Fibroblast of the aortic adventitia (primary cell): ENCODE results near the gene CSH2. TPM values are rescaled to one million over a fixed set of nuclear protein-coding genes. Genes with fewer than 3 reads are reported as not detected.
"Not testable (repeated sequence)": the region's sequence is repeated elsewhere in the genome, so short reads cannot be mapped to it uniquely, and the experiment has no call there.

Source experiments
- DNase-seq: peaks from one replicate; pipeline ENCODE4 v3.0.0-alpha.2; 2010; ENCODE audit warnings: low read depth
- H3K4me3 ChIP-seq: 2 replicates; pipeline ENCODE4 v1.5.1; 2011; ENCODE audit warnings: low read depth, mild to moderate bottlenecking, control low read depth, low read length, moderate library complexity
- CTCF ChIP-seq: IDR thresholded peaks from 2 replicates; pipeline ENCODE4 v1.5.1; 2011; ENCODE audit warnings: mild to moderate bottlenecking, low read length, control low read depth, inconsistent platforms; ENCODE audit not compliant: insufficient read depth
- total RNA-seq: library from RNA; depleted of rRNA; stranded (reverse); fragments of >200 nt; gene quantifications from 2 replicates; pipeline ENCODE4 v1.2.3, GENCODE V29; 2012; ENCODE audit warnings: low replicate concordance

The CSH2 gene
- total RNA-seq, 1 donor: not detected

- H3K4me3 ChIP-seq: no peak overlapping the region
- no peak for TF ChIP-seq CTCF
- no peak for DNase-seq
These were observed 41.0 kb upstream of the CSH2 start for GRCh38 chr17:63914471-63914870.

GRCh38 chr17:63911657-63912100 is 38.2 kb upstream of the CSH2 start:
- peak; percentile 22 for DNase-seq
- H3K4me3 ChIP-seq: no peak overlapping the region
- peak; percentile 81 for TF ChIP-seq CTCF

GRCh38 chr17:63911041-63911635 is 37.7 kb upstream of the CSH2 start, which contains the start of gene CSHL1:
CSHL1 (minus strand) TSS chr17:63911258; CDS start chr17:63911196, 62 bp downstream.
- no peak within 1 kb of the TSS for H3K4me3 ChIP-seq
- TF ChIP-seq CTCF: no peak
- no peak for DNase-seq

GRCh38 chr17:63910096-63910495 is 36.6 kb upstream of the CSH2 start:
- H3K4me3 ChIP-seq: no peak overlapping the region
- TF ChIP-seq CTCF: no peak
- DNase-seq: no peak

GRCh38 chr17:63909586-63909985 is 36.1 kb upstream of the CSH2 start:
- not testable (repeated sequence) for DNase-seq, H3K4me3 ChIP-seq

DNA sequence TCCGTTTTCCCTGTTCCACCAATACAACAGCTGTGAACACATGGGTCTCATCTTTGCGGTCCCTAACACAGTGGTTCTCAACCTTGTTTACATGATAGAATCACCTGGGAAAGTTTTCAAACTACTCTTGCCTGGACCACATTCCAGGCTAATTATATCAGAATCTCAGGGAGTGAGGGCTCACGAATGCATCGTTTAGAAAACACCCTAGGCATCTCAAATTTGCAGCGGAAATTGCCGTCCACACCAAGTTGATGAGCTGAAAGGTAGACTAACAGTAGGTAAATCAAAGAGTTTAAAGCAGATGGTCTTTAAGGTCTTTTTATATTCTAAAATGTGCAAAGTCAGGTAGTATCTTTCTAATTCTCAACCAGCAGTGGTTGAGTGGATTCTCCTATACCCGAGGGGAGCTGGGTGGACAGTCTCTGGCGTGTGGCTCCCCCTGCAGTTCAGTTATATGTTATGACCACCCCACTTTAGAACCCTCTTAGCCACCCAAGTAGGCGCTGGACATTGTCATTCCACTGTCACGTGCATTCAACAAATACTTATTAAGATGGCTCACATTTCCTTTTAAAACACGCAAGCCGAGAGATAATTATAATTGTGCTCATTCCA is 33.8 kb upstream of the CSH2 start:
- DNase-seq: peak; percentile 23
- TF ChIP-seq CTCF: peak; percentile 35
- not testable (repeated sequence) for H3K4me3 ChIP-seq

DNA sequence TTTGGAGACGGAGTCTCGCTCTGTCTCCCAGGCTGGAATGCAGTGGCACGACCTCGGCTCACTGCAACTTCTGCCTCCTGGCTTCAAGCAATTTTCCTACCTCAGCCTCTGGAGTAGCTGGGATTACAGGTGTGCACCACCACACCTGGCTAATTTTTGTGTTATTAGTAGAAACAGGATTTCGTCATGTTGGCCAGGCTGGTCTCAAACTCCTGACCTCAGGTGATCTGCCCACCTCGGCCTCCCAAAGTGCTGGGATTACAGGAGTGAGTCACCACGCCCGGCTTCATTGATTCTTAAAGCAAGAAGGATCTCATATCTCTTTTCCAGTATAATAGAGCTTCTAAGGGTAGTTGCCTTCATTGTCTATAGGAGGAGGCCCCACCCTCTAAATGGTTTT is 31.3 kb upstream of the CSH2 start:
- DNase-seq, H3K4me3 ChIP-seq: not testable (repeated sequence)

- DNase-seq, H3K4me3 ChIP-seq: not testable (repeated sequence)
These were observed 30.3 kb upstream of the CSH2 start for GRCh38 chr17:63903787-63904201.

GRCh38 chr17:63901971-63902370 is 28.5 kb upstream of the CSH2 start:
- not testable (repeated sequence) for H3K4me3 ChIP-seq, DNase-seq

DNA sequence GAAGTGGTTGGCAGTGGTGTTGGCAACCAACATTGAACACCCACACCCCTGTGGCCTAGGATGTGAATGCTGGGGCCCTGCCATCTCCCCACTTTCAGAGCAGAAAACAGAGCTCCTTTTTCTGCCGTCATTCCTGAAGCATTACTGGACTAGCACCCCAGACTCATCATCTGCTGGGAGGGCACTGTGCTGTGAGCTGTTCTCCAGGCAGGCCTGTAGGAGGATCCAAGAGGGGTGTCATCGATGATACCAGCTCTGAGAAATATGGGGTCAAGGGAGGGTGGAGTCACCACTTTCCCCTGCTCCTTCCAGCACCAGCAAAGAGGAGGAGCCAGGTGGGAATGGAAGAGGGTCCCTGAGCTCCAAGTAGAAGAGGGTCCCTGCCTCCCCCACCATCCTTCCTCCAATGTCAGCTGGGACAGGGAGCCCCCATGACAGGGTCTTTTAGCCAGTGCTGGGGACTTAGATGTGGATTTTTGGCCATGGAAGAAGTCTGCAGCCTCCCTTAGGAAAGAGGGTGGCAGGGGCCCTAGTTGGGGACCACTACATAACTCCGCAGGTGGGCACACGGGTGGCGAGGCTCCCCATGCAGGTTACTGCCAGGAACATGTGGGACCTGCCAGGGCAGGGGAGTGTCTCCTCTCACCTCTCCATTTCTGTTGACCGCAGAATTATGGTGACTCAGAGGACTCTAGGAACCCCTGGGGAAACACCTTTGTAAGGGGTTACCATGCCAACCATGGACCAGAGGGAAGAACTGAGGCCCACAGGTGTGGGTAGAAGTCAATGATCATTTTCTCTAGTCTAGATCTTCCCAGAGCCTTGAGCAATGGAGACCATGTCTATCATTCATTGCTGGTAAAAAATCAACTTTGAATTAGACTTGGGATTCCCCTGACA is 25.7 kb upstream of the CSH2 start:
- not testable (repeated sequence) for DNase-seq, H3K4me3 ChIP-seq

DNA sequence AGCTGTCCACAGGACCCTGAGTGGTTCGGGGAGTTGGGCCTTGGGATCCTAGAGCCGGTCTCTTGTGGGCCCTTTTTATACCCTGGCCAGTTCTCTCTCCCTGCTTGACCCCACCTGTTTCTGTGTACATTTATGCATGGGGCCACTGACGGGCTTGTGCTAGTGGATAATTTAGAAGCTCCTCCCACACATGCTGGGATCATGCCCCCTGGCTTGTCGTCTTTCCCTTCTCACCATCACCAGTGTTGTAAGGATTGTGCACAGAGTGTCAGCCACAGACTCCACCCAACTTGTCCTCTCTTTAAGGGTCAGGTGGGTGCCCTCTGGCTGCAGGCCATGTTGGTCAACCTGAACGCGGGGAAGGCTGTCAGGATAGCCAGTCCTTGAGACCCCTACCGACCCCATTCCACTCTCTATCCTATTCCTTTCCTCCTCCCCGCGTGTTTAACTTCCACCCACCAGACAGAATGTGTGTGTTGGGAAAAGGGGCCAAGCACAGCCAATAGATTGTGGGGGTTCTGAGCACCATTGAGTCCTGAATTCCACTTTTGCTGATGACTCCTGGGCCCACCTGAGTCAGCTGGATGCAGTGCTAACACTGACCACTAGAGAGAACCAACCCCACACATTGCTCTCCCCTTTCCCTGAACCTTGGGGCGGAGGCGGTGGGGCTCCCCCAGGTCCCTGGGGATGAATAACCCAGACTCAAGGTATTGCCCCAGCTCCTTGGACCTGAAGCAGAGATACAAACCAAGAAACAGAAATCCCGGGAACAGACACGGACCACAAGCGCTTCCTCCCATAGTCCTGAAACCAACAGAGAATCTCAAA is 23.3 kb upstream of the CSH2 start, which contains the start of gene CSH1:
CSH1 (minus strand) TSS at position 51 of the 831 bp plus-strand sequence. CDS start 63 bp downstream, outside the sequence.
- not testable (repeated sequence) for H3K4me3 ChIP-seq, DNase-seq
